Measurements from ENCODE around the gene CCDC85C.

CCDC85C gene

GRCh38 chr14:99605299-99605961 lies 1.4 kb upstream of the CCDC85C start:
- peak; percentile 48 for DNase-seq (ENCODE audit: low read depth)
- TF ChIP-seq CTCF (IDR thresholded peaks at IDR 0.05; ENCODE audit: low read length, missing control alignments), result no peak
- H3K4me3 ChIP-seq (replicated peaks; ENCODE audit: low read depth, low read length), result peak overlapping the region; percentile 70

GRCh38 chr14:99604766-99605298 lies 825 bp upstream of the CCDC85C start:
- DNase-seq (ENCODE audit: low read depth), result peak; percentile 36
- H3K4me3 ChIP-seq (replicated peaks; ENCODE audit: low read depth, low read length), result peak overlapping the region; percentile 70
- no peak for TF ChIP-seq CTCF (IDR thresholded peaks at IDR 0.05; ENCODE audit: low read length, missing control alignments)

- H3K4me3 ChIP-seq (replicated peaks; ENCODE audit: low read depth, low read length), result peak overlapping the region; percentile 70
- TF ChIP-seq CTCF (IDR thresholded peaks at IDR 0.05; ENCODE audit: low read length, missing control alignments), result no peak
- peak; percentile 96 for DNase-seq (ENCODE audit: low read depth)
Measured at GRCh38 chr14:99604278-99604765, 315 bp upstream of the CCDC85C start.

- peak overlapping the region; percentile 27 for H3K4me3 ChIP-seq (replicated peaks; ENCODE audit: low read depth, low read length)
- no peak for TF ChIP-seq CTCF (IDR thresholded peaks at IDR 0.05; ENCODE audit: low read length, missing control alignments)
- no peak for DNase-seq (ENCODE audit: low read depth)
Measured at GRCh38 chr14:99602788-99603415, 1.1 kb downstream of the CCDC85C start.

GRCh38 chr14:99602054-99602787 lies 1.8 kb downstream of the CCDC85C start:
- peak overlapping the region; percentile 27 for H3K4me3 ChIP-seq (replicated peaks; ENCODE audit: low read depth, low read length)
- no peak for DNase-seq (ENCODE audit: low read depth)
- no peak for TF ChIP-seq CTCF (IDR thresholded peaks at IDR 0.05; ENCODE audit: low read length, missing control alignments)

- H3K4me3 ChIP-seq (replicated peaks; ENCODE audit: low read depth, low read length), result no peak overlapping the region
- no peak for TF ChIP-seq CTCF (IDR thresholded peaks at IDR 0.05; ENCODE audit: low read length, missing control alignments)
- no peak for DNase-seq (ENCODE audit: low read depth)
Measured at GRCh38 chr14:99601361-99601831, 2.6 kb downstream of the CCDC85C start.
